Stimulated activated CD8-positive, alpha-beta memory T cell treated with anti-CD3 and anti-CD28 coated beads, Interleukin-12 subunit alpha, Interleukin-12 subunit beta, amount 100 ng/mL, for 24 hours (primary cell): ENCODE measurements around the gene FAU.

Source experiments
- DNase-seq: peaks from one replicate; pipeline ENCODE4 v3.0.0-alpha.2; 2020; ENCODE audit errors: extremely low read depth

FAU gene

GRCh38 chr11:65135633-65136145 is 13.8 kb upstream of the FAU start:
- no peak for DNase-seq

GRCh38 chr11:65134952-65135632 is 13.2 kb upstream of the FAU start:
- DNase-seq, result peak; percentile 59

- peak; percentile 85 for DNase-seq
Observed at GRCh38 chr11:65134240-65134951, 12.5 kb upstream of the FAU start, which contains the start of gene SYVN1. Gene SYVN1, minus strand, starts transcription at chr11:65134519. Its CDS starts 918 bp downstream, at chr11:65133601.

DNA sequence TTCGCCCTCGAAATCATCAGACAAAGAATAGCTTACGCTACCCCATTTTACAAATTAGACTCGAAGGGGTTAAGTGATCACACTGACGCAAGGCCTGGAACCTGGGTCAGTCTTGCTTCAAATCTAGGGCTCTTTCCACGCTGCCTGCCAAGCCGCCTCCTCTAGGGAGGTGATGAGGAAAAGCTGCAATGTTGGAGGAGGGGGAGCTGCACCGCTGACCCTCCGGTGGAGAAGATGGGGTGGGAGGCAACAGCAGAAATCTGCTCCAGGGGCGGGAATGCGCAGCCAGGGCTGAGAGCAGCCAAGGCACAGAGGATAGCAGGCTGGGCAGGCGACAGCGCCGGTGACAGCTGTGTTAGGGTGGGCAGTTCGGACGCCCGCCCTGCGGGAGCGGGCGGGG is 11.8 kb upstream of the FAU start:
- DNase-seq, result no peak

GRCh38 chr11:65132988-65133700 is 11.2 kb upstream of the FAU start:
- no peak for DNase-seq

DNA sequence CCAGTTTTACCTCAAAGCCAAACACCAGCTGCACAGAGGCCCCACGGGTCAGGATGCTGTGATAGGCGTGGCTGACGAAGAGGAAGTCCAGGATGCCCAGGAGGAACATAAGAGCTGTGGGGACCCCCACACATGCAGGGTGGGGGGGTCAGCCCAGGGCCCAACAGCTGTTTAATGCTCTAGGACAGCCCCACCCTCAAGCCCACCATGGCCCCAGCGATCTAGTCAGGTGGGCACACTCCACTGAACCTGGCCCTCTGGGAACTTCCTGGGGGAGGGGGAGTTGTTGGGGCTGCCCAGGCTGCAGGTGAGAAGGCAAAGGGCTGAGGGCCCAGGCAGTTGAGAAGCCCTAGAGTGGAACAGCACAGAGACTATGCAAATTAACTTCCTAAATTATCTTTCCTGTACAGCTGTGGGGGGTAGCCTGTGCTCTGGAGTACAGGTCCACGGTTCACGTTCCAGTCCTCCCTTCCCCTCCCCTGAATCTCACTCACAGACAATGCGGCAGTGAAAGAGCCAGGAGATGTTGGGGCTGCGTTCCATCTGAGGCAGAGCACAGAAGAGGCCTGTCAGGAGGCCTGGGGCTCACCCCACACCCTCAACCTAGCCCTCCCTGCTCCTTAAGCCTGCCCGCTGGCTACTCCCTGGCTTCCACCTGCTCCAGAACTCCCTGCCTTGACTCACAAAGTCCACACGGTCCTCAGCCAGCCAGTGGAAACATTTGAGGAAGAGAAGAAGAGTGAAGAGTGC is 10.5 kb upstream of the FAU start:
- no peak for DNase-seq

DNA sequence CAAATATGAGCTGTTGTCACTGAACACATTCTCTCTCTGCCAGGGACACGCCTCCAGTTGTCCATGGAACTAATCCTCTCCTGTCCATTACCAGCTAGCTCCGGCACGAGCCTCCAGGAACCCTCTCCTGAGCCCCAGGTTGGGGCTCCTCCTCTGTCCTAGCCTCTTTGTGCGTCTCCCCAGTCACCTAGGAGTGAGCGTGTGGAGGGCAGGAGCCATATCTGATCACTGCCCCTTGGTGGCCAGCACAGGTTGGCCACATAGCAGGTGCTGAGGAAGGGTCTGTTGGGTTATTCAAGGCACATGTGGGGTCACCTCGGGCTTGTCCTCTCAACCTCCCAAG is 9.9 kb upstream of the FAU start:
- DNase-seq, result no peak

- no peak for DNase-seq
Observed at GRCh38 chr11:65131417-65131776, 9.5 kb upstream of the FAU start.

- DNase-seq, result no peak
Observed at GRCh38 chr11:65130631-65131416, 8.9 kb upstream of the FAU start.

GRCh38 chr11:65129649-65130441 is 7.9 kb upstream of the FAU start:
- no peak for DNase-seq

- no peak for DNase-seq
Observed at GRCh38 chr11:65128182-65129145, 6.5 kb upstream of the FAU start.

GRCh38 chr11:65127473-65128181 is 5.7 kb upstream of the FAU start:
- no peak for DNase-seq

DNA sequence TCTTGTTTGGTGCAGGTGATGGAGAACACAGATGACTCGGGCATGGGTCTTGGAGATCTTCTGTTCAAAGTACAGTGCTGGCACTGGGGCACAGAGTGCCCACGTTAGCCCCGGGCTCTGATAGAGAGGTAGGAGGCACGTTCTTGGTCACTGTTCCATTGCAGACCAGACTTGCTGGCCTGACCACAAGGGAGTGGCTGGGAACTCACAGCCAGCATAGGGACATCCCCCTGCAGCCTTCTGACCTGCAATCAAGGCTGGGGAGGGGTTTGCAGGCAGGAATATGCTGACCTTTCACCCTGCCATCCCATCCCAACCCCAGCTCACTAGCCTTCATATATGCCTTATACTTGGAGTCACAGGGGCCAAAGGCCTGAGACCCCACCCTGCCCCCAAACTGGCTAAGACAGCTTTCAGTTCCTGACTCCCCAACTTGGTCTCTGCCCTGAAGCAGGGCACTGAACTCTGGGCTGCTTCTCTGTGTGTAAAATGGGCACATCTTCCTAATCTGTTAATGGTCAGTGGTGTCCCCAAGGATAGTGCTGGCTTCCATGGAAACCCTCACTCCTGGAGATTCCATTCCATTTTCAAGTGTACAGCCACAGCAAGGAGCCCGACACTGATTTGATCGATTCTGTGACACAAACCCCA is 4.8 kb upstream of the FAU start:
- no peak for DNase-seq

- DNase-seq, result no peak
Observed at GRCh38 chr11:65125197-65126056, 3.5 kb upstream of the FAU start.

DNA sequence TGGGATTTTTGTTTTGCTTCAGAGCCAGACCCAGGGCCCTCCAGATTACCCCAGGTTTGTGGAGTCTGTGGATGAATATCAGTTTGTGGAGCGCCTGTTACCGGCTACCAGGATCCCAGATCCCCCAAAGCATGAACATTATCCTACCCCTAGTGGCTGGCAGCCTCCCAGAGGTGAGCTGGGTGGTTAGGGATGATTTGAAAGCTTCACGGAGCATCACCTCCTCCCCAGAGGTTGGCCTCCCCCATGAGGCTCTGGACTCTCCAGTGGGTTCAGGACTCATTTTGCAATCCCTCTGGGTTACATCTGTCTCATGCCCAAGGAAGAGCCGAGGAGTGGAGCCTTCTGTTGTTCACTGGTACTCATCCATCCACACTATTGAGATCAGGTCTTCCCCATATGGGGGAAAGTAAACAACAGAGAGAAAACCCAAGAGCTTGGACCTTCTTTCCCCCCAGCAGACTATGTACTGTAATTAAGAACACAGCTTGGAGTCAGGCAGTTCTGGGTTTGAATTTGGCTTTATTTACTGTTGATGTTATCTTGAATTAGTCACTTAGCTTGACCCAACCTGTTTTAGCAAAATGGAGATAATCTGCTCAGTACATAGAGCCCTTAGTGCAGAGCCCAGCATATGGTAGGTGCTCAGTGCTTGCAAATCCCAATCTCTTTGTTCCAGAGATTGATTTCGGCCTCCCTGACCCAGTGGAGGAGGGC is 2.7 kb upstream of the FAU start:
- no peak for DNase-seq

DNA sequence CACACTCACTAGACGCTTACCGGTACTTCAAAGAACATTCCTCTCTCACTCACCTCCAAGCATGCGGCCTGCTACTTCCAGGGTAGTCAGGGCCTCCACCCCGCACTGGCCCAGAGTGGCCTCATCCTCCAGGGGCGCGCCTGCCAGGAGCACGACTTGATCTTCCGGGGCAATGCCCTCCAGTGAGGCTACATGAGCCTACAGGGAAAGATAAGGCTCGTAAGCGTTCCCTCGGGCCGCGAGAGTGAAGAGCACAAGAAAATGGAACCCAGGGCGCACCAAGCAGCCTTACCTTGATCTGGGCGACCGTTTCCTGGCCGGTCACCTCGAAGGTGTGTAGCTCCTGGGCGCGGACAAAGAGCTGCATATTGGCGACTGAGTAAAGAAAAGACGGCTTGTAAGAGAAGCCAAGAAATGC is 478 bp downstream of the FAU start:
- DNase-seq, result no peak
